A549 (cell line): ENCODE data around the gene THAP4.

Experiments
- ATOH8 ChIP-seq: fragments of 250-450 bp; sonication (Bioruptor Pico); IDR thresholded peaks from 2 replicates; pipeline ENCODE4 v1.5.0; 2020; ENCODE audit warnings: low read depth, mild to moderate bottlenecking, moderate library complexity
- BHLHE40 ChIP-seq: IDR thresholded peaks from 2 replicates; pipeline ENCODE4 v1.6.1; 2012; ENCODE audit warnings: low read depth, low read length, inconsistent platforms
- CEBPB ChIP-seq, 2 experiments: fragments of >200 bp in 1 of 2; sonication (Bioruptor Twin) in 1 of 2; formaldehyde crosslinking in 1 of 2; IDR thresholded peaks; 2 replicates each; pipeline ENCODE4 v1.6.1; 2012 to 2016
- CTCF ChIP-seq: fragments of >200 bp; sonication (Bioruptor Twin); formaldehyde crosslinking; IDR thresholded peaks from 3 replicates; pipeline ENCODE4 v1.5.1; 2016
- EHMT2 ChIP-seq: fragments of 200-600 bp; sonication (generic); IDR thresholded peaks from 2 replicates; pipeline ENCODE4 v1.6.1; 2016; ENCODE audit warnings: antibody characterized with exemption, low read depth, mild to moderate bottlenecking, moderate library complexity
- ESRRA ChIP-seq: fragments of 150-350 bp; IDR thresholded peaks from 2 replicates; pipeline ENCODE4 v1.6.1; 2014; ENCODE audit warnings: mild to moderate bottlenecking, low read length, borderline replicate concordance
- MAFK ChIP-seq: fragments of 450-650 bp; IDR thresholded peaks from 2 replicates; pipeline ENCODE4 v1.6.1; 2014; ENCODE audit not compliant: partially characterized antibody
- NR3C1 ChIP-seq: fragments of >200 bp; sonication (Bioruptor Twin); formaldehyde crosslinking; IDR thresholded peaks from 3 replicates; pipeline ENCODE4 v1.6.1; 2017
- POLR2A ChIP-seq: IDR thresholded peaks from 2 replicates; pipeline ENCODE4 v1.6.1; 2012; ENCODE audit warnings: mild to moderate bottlenecking, low read length
- POLR2AphosphoS2 ChIP-seq: conservative IDR thresholded peaks from 2 replicates; pipeline ENCODE4 v1.6.1; 2012; ENCODE audit warnings: low read length, improper control_type of control experiment, inconsistent platforms
- RAD21 ChIP-seq, 2 experiments: fragments of >200 bp in 1 of 2; sonication (Bioruptor Twin) in 1 of 2; formaldehyde crosslinking in 1 of 2; IDR thresholded peaks in 1 of 2; conservative IDR thresholded peaks in 1 of 2; 2 replicates in 1 of 2; 3 replicates in 1 of 2; pipeline ENCODE4 v1.6.1; 2012 to 2018; ENCODE audit warnings: inconsistent platforms in 1 of 2
- RFX5 ChIP-seq: fragments of 450-650 bp; IDR thresholded peaks from 2 replicates; pipeline ENCODE4 v1.7.1; 2014; ENCODE audit warnings: antibody characterized with exemption, mild to moderate bottlenecking, moderate library complexity
- TP53 ChIP-seq: fragments of 250-450 bp; sonication (Bioruptor Pico); IDR thresholded peaks from 2 replicates; pipeline ENCODE4 v1.5.0; 2021; ENCODE audit warnings: mild to moderate bottlenecking, moderate library complexity
- TF ChIP-seq, protein P1 (sequence below): fragments of 150-350 bp; IDR thresholded peaks from 2 replicates; pipeline ENCODE4 v1.6.1; 2014; ENCODE audit warnings: low read depth, mild to moderate bottlenecking, low read length

GRCh38 chr2:241545106-241545505 lies 91.9 kb downstream of the THAP4 start:
- TF ChIP-seq MAFK (no peak), TP53 (CRISPR knock-in tag) (no peak), CTCF (no peak), ESRRA (no peak), EHMT2 (no peak), RAD21 (conservative IDR thresholded peaks at IDR 0.05 in 1 of 2, IDR thresholded peaks at IDR 0.05 in 1 of 2) (no peak), BHLHE40 (no peak), CEBPB (IDR thresholded peaks at IDR 0.05) (no peak), RFX5 (no peak), ATOH8 (CRISPR knock-in tag) (no peak), POLR2A (no peak), NR3C1 (no peak), POLR2AphosphoS2 (no peak)
- TF ChIP-seq, protein P1, sequence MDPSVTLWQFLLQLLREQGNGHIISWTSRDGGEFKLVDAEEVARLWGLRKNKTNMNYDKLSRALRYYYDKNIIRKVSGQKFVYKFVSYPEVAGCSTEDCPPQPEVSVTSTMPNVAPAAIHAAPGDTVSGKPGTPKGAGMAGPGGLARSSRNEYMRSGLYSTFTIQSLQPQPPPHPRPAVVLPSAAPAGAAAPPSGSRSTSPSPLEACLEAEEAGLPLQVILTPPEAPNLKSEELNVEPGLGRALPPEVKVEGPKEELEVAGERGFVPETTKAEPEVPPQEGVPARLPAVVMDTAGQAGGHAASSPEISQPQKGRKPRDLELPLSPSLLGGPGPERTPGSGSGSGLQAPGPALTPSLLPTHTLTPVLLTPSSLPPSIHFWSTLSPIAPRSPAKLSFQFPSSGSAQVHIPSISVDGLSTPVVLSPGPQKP = no peak
